Neutrophil (primary cell): ENCODE results near the gene HOXC9.

Source experiments
- H3K27ac ChIP-seq: fragments of 200-600 bp; sonication (generic); 2 replicates; pipeline ENCODE4 v1.5.1; 2016; ENCODE audit warnings: mild to moderate bottlenecking, moderate library complexity
- H3K27me3 ChIP-seq: fragments of 200-600 bp; sonication (generic); 2 replicates; pipeline ENCODE4 v1.6.0; 2016; ENCODE audit warnings: mild to moderate bottlenecking
- H3K36me3 ChIP-seq: fragments of 200-600 bp; sonication (generic); 2 replicates; pipeline ENCODE4 v1.5.1; 2017
- H3K4me1 ChIP-seq, 2 experiments: fragments of 200-600 bp in 1 of 2; sonication (generic) in 1 of 2; 1 replicate in 1 of 2; 2 replicates in 1 of 2; pipeline versions ENCODE4 v1.5.1 to v1.6.1; 2013 to 2016; ENCODE audit warnings: low read depth in 1 of 2, low read length in 1 of 2, mild to moderate bottlenecking in 1 of 2, moderate library complexity in 1 of 2; ENCODE audit not compliant: control insufficient read depth in 1 of 2, insufficient read depth in 1 of 2
- H3K4me3 ChIP-seq, 2 experiments: fragments of 200-600 bp in 1 of 2; sonication (generic) in 1 of 2; 1 replicate in 1 of 2; 2 replicates in 1 of 2; pipeline ENCODE4 v1.5.1; 2013 to 2016; ENCODE audit warnings: low read depth in 1 of 2, low read length in 1 of 2, mild to moderate bottlenecking in 1 of 2, moderate library complexity in 1 of 2
- H3K9me3 ChIP-seq: fragments of 200-600 bp; sonication (generic); 2 replicates; pipeline ENCODE4 v1.5.1; 2016
- TF ChIP-seq, protein P1 (sequence below): fragments of 200-600 bp; sonication (generic); IDR thresholded peaks from 2 replicates; pipeline ENCODE4 v1.5.1; 2016; ENCODE audit warnings: antibody characterized with exemption

The HOXC9 gene

DNA sequence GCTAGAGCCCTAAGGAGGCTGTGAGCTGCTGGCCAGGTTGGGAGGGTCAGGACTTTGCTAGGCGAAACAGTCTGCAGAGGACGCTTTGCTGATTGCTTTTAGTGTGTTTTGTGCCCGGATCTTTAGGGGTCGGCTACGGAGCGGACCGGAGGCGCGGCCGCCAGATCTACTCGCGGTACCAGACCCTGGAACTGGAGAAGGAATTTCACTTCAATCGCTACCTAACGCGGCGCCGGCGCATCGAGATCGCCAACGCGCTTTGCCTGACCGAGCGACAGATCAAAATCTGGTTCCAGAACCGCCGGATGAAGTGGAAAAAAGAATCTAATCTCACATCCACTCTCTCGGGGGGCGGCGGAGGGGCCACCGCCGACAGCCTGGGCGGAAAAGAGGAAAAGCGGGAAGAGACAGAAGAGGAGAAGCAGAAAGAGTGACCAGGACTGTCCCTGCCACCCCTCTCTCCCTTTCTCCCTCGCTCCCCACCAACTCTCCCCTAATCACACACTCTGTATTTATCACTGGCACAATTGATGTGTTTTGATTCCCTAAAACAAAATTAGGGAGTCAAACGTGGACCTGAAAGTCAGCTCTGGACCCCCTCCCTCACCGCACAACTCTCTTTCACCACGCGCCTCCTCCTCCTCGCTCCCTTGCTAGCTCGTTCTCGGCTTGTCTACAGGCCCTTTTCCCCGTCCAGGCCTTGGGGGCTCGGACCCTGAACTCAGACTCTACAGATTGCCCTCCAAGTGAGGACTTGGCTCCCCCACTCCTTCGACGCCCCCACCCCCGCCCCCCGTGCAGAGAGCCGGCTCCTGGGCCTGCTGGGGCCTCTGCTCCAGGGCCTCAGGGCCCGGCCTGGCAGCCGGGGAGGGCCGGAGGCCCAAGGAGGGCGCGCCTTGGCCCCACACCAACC lies 29.8 kb downstream of the HOXC9 start:
- H3K27me3 ChIP-seq: peaks cover 100% of the 10 kb centered on the region
- H3K4me3 ChIP-seq: no peak overlapping the region
- TF ChIP-seq, protein P1, sequence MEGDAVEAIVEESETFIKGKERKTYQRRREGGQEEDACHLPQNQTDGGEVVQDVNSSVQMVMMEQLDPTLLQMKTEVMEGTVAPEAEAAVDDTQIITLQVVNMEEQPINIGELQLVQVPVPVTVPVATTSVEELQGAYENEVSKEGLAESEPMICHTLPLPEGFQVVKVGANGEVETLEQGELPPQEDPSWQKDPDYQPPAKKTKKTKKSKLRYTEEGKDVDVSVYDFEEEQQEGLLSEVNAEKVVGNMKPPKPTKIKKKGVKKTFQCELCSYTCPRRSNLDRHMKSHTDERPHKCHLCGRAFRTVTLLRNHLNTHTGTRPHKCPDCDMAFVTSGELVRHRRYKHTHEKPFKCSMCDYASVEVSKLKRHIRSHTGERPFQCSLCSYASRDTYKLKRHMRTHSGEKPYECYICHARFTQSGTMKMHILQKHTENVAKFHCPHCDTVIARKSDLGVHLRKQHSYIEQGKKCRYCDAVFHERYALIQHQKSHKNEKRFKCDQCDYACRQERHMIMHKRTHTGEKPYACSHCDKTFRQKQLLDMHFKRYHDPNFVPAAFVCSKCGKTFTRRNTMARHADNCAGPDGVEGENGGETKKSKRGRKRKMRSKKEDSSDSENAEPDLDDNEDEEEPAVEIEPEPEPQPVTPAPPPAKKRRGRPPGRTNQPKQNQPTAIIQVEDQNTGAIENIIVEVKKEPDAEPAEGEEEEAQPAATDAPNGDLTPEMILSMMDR: no peak
- no peak overlapping the region for H3K27ac ChIP-seq
- no peaks in the 10 kb centered on the region for H3K36me3 ChIP-seq
- peaks cover 7% of the 10 kb centered on the region for H3K9me3 ChIP-seq
- H3K4me1 ChIP-seq: no peaks in the 10 kb centered on the region

DNA sequence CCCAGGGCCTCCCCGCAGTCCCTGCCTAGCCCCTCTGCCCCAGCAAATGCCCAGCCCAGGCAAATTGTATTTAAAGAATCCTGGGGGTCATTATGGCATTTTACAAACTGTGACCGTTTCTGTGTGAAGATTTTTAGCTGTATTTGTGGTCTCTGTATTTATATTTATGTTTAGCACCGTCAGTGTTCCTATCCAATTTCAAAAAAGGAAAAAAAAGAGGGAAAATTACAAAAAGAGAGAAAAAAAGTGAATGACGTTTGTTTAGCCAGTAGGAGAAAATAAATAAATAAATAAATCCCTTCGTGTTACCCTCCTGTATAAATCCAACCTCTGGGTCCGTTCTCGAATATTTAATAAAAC lies 30.5 kb downstream of the HOXC9 start:
- Histone ChIP-seq H3K9me3 (peaks cover 7% of the 10 kb centered on the region), H3K27me3 (peaks cover 100% of the 10 kb centered on the region), H3K36me3 (no peaks in the 10 kb centered on the region), H3K4me1 (no peaks in the 10 kb centered on the region), H3K27ac (no peak overlapping the region), H3K4me3 (no peak overlapping the region)
- TF ChIP-seq, protein P1: no peak

DNA sequence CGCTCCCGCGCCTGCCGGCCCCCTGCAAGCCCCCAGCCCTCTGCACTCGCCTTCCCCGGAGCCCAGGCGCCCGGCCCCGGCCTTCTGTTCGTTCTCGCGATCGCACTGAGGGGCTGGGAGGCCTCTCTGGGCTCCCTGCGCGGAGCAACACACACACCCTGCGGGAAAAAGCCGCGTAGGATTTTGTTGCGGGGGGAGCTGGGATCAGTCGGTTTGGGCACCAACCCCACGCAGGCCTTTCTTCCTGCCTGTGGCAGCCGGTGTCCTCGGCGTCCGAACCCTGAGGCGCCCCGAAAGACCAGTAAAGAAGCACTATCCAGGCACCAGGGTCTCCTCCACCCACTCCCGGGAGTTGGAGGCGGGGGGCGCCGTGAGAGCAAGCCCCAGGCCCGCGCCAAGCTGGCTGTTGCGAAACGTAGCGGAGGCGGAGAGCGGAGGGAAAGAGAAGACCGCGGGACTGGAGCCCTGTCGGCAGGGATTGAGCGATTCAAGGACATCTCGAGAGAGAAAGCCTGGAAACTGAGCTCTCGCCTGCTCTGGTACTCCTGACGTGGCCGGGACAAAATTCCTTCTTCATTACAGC lies 31.0 kb downstream of the HOXC9 start:
- Histone ChIP-seq H3K36me3 (no peaks in the 10 kb centered on the region), H3K27me3 (peaks cover 100% of the 10 kb centered on the region), H3K4me1 (no peaks in the 10 kb centered on the region), H3K9me3 (peaks cover 7% of the 10 kb centered on the region), H3K4me3 (no peak overlapping the region), H3K27ac (no peak overlapping the region)
- TF ChIP-seq, protein P1: no peak

DNA sequence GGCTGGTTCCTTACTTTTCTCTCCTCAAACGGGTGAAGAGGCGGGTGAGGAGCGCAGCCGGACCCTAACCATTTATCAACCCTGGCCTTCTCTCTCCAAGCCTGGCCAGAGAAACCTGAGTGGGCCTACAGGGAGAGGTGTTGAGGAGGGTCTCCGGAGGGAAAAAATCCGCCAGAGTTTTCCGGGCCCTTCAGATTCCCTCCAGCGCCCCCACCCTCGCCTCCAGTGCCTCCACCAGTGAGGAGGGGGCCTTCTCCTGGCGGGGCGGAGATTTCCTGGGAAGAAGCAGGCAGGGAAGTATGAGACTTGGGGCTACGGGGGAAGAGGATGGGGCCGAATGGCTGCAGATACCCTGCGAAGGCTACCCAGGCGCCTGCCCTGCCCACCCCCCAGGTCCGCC lies 31.5 kb downstream of the HOXC9 start:
- Histone ChIP-seq H3K27me3 (peaks cover 100% of the 10 kb centered on the region), H3K4me1 (no peaks in the 10 kb centered on the region), H3K27ac (no peak overlapping the region), H3K4me3 (no peak overlapping the region), H3K9me3 (peaks cover 7% of the 10 kb centered on the region), H3K36me3 (no peaks in the 10 kb centered on the region)
- TF ChIP-seq, protein P1: no peak

DNA sequence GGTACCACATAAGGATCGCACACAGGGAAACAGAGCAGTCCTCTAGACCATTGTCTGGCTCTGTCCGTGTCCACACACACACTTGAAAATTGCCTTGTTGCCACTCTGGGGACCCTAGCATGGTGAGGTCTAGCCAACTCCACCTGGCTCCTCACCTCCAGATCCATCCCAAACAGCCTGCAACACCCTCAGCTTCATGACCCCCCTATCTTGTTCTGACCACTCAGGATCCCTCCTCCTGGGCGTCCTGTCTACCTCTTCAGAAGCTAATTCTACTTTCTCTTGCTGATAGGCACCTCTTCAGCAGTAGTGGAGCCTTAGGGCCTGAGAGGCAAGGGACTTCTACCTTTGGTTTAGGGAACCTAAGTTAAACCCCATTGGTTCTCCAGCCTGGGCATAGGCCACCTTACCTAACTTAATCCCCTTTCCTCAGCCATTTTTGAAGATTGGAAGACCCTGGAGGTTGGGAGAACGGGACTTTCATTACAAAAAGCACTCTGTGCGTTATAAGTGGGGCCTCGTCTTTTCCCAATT lies 32.2 kb downstream of the HOXC9 start:
- no peaks in the 10 kb centered on the region for H3K36me3 ChIP-seq
- H3K9me3 ChIP-seq: peaks cover 7% of the 10 kb centered on the region
- peaks cover 100% of the 10 kb centered on the region for H3K27me3 ChIP-seq
- no peaks in the 10 kb centered on the region for H3K4me1 ChIP-seq
- no peak overlapping the region for H3K4me3 ChIP-seq
- TF ChIP-seq, protein P1: no peak
- no peak overlapping the region for H3K27ac ChIP-seq
